Right cardiac atrium (tissue), 5 donors: ENCODE data around the gene PPP2R3A. TPM values are rescaled to one million over a fixed set of nuclear protein-coding genes. Genes with fewer than 3 reads are reported as not detected.

ENCODE experiments used
- ATAC-seq, 2 donors: fragments of 200-7000 bp; cut with Tn5 transposase; one replicate each; pipeline versions ENCODE4 v1.8.0 to v1.9.1; 2020; ENCODE audit warnings: moderate library complexity in 2 of 2, mild to moderate bottlenecking in 1 of 2
- DNase-seq, 3 donors: peaks; one replicate each; pipeline ENCODE4 v3.0.0-alpha.2; 2020
- H3K27ac ChIP-seq: one replicate; pipeline ENCODE4 v1.5.1; 2013; ENCODE audit warnings: mild to moderate bottlenecking, low read length, control low read depth, moderate library complexity
- H3K27me3 ChIP-seq: one replicate; pipeline ENCODE4 v1.6.1; 2013; ENCODE audit not compliant: control insufficient read depth, insufficient read depth
- H3K4me1 ChIP-seq: one replicate; pipeline ENCODE4 v1.6.1; 2013; ENCODE audit warnings: low read length; ENCODE audit not compliant: control insufficient read depth, insufficient read depth
- H3K4me3 ChIP-seq: one replicate; pipeline ENCODE4 v1.5.1; 2013; ENCODE audit warnings: low read length, control low read depth
- H3K9me3 ChIP-seq: one replicate; pipeline ENCODE4 v1.6.1; 2013; ENCODE audit warnings: low read length; ENCODE audit not compliant: control insufficient read depth
- WGBS: extraction: QIAGEN DNeasy Blood & Tissue Kit; methylation state at CpG from one replicate; pipeline ENCODE4 v1.1.7; 2013; 5-methylcytosine and 5-hydroxymethylcytosine counted together
- intact Hi-C, 4 donors: fragments of 100-400 bp; cut with DNase I; formaldehyde crosslinking; loops; one replicate each; pipeline versions ENCODE4 v1.11.0 to v1.14.0; 2022 to 2023
- polyA plus RNA-seq: library from polyadenylated mRNA; stranded (reverse); fragments of 200-250 nt; gene quantifications from one replicate; pipeline ENCODE4 v1.2.3, GENCODE V29; 2013
- total RNA-seq, 4 donors: library from RNA; stranded (reverse); fragmentation: NEBNext Ultra II Directional; extraction: Animal tissue kit (Norgen Biotek cat#: 25700); gene quantifications; one replicate each; pipeline ENCODE4 v1.2.1, GENCODE V29; 2021
- donor health status: healthy with polysubstance abuse.
- donor health status: DM: no; HTN: yes; CAD: no.
- donor health status: DM: no; HTN: no; CAD: no.
- donor health status: DM: no; HTN: yes; CAD: no; lungs with severe emphysema.
- donor health status: DM: yes; HTN: yes; CAD: no.

Gene PPP2R3A
- total and polyA plus RNA-seq, 5 donors = 26.4 to 89.6 (median 63.4) TPM

DNA sequence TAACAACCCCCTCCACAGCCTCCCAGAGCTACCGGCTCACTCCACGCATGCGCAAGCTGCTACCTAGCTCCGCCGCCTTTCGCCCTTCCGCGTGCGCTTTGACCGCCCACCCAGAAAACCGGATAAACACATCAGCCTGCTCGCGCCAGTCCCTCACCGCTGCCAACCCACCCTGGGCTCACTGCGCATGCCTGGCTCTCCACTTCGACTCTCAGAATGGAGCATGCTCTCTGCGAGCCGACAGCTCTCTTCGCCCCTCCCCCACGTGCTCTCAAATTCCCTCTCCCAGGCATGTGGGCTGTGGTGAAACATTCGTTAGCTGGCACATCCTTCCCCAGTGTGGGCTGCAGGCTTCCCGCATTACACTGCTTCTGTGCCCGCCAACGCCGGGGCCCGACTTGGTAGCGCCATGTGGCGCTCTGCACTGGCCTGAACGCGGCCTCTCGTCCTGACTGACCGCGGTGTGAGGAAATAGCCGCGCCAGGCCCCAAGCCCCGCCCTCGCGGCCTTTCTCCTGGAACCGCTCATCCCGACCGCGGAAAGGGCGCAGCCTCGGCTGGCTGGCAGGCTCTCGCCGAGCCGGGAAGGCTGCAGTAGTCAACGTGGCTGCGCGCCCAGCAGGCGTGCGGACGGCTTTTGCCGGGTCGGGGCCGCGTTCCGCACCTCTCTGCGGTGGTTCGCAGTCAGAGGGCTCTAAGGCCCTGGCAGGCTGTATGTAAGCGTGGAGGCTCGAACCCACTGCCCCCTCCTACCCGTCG, 231.1 kb downstream of the PPP2R3A start:
- DNase-seq (peak; percentile 99 to 100 (median 99)), ATAC-seq (peak; percentile 94 to 95)
- under 1% methylated on average over 64 of the region's 64 CpGs for WGBS
- no peaks in the 10 kb centered on the region for H3K9me3 ChIP-seq
- intact Hi-C loops = loop anchor here in 2 of 4 donors (5.0 to 10.0 kb wide), 5 partner anchors 56 to 556 kb away; partner anchors contain the start of genes PCCB (in 2 of the 2) and STAG1 (in 1 of the 2)
- H3K4me3 ChIP-seq = peak overlapping the region; percentile 91
- no peaks in the 10 kb centered on the region for H3K4me1 ChIP-seq
- no peaks in the 10 kb centered on the region for H3K27me3 ChIP-seq
- peak overlapping the region; percentile 96 for H3K27ac ChIP-seq

DNA sequence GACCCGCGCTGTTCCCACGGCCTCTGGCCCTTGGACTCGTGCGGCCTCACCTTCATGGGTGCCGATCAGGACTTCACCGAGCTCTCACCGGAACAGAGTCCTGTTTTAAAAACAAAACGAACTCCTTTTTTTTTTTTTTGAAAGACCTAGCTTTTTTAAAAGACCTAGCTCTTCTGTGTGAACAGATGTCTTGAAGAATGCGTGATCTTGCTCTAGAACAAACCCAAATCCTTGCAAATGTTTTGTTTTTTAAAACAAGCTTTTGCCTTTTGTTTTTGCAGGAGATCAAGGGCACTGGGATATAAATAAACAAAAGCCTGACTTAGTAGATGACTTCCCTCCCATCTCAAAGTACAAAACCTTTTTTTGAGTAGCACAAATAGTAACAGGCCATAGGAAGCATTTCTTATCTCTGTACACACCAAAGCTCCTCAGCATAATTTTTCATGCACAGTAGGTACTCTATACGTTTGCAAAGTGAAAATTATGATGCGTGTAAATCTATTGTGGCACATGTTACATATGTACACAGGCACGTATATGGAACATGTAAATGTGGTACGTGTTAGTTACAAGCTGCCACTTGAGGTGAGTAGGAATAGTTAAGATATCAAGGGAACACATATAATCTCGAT, 231.7 kb downstream of the PPP2R3A start:
- Histone ChIP-seq H3K4me3 (peak overlapping the region; percentile 91), H3K9me3 (no peaks in the 10 kb centered on the region), H3K4me1 (no peaks in the 10 kb centered on the region), H3K27me3 (no peaks in the 10 kb centered on the region), H3K27ac (peak overlapping the region; percentile 96)
- no peak for ATAC-seq
- 18% methylated on average over 15 of the region's 15 CpGs for WGBS
- no peak for DNase-seq
- intact Hi-C loops = loop anchor here in 2 of 4 donors (5.0 to 10.0 kb wide), 5 partner anchors 55 to 555 kb away; partner anchors contain the start of genes PCCB (in 2 of the 2) and STAG1 (in 1 of the 2)

Other genes with a start within 250 kb of the PPP2R3A start
- gene MSL2, start 230.6 kb downstream of the PPP2R3A start, total RNA-seq = 10 to 100 TPM; 22.4 to 27.0 (median 23.2) TPM
- gene MSL2, start 230.6 kb downstream of the PPP2R3A start, polyA plus RNA-seq = 5.7 TPM